ENCODE measurements around the gene AADAC. TPM values are rescaled to one million over a fixed set of nuclear protein-coding genes. Genes with fewer than 3 reads are reported as not detected.

AADAC gene
- total and polyA plus RNA-seq, 2 donors (not counting 1 experiment from before 2014, with no cell fraction given) = 0.17 TPM; not detected in 1

- H4K20me1 ChIP-seq (ENCODE audit: control insufficient read depth, extremely low read depth, insufficient read depth, low read length) = no peaks in the 10 kb centered on the region
- no peak overlapping the region for H3K4me2 ChIP-seq (ENCODE audit: extremely low read depth, insufficient read depth, low read length)
- no peaks in the 10 kb centered on the region for H3K9me3 ChIP-seq (ENCODE audit: control insufficient read depth, insufficient read depth, low read depth, low read length)
- H3K9ac ChIP-seq (ENCODE audit: insufficient read depth, low read length) = no peak overlapping the region
- TF ChIP-seq CTCF (conservative IDR thresholded peaks at IDR 0.05 in 1 of 2, IDR thresholded peaks at IDR 0.05 in 1 of 2; ENCODE audit: low read depth in 1 of 2, low read length in 2 of 2) = no peak
- no peak for TF ChIP-seq EZH2 (IDR thresholded peaks at IDR 0.05; ENCODE audit: low read length, missing control alignments)
- H3K27me3 ChIP-seq (ENCODE audit: control insufficient read depth, insufficient read depth, low read length) = no peaks in the 10 kb centered on the region
- no peak overlapping the region for H3K27ac ChIP-seq (ENCODE audit: insufficient read depth, low read length)
- DNase-seq (ENCODE audit: low read depth in 2 of 2) = peak in 1 of 2 donors; percentile 49
- H3K4me1 ChIP-seq (ENCODE audit: control insufficient read depth, extremely low read depth, insufficient read depth, low read length) = peaks cover 6% of the 10 kb centered on the region
- no peaks in the 10 kb centered on the region for H3K79me2 ChIP-seq (ENCODE audit: control insufficient read depth, insufficient read depth, low read length)
- H3K4me3 ChIP-seq (replicated peaks in 1 of 4; ENCODE audit: control extremely low read depth in 1 of 4, insufficient read depth in 1 of 4, low read depth in 3 of 4, low read length in 4 of 4) = no peak overlapping the region
- no peaks in the 10 kb centered on the region for H3K36me3 ChIP-seq (ENCODE audit: control insufficient read depth, insufficient read depth, low read length)
- H2AFZ ChIP-seq (ENCODE audit: low read length) = no peak overlapping the region
Measured at GRCh38 chr3:151859233-151859673, 45.3 kb downstream of the AADAC start.

DNA sequence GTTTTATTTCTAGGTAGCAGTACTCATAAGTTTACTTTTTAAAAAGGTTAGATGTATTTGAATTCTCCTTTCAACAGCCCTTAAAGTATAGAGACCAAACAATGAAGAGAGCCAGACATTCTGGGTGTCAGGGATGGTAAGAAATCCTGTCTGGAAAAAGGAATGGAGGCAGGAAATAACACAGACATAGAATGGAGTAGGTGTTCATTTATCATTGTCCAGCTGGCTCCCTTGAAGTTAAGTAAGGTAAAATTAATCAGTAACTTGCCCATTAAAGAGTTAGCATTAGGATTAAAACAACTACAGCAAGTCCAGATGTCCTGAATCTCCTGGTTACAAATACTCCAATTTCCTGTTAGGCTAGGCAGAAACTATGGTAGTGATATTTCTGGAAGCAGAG lies 46.0 kb downstream of the AADAC start:
- no peak overlapping the region for H3K4me3 ChIP-seq (replicated peaks in 1 of 4; ENCODE audit: control extremely low read depth in 1 of 4, insufficient read depth in 1 of 4, low read depth in 3 of 4, low read length in 4 of 4)
- no peak overlapping the region for H3K27ac ChIP-seq (ENCODE audit: insufficient read depth, low read length)
- no peaks in the 10 kb centered on the region for H4K20me1 ChIP-seq (ENCODE audit: control insufficient read depth, extremely low read depth, insufficient read depth, low read length)
- peak in 1 of 2 donors; percentile 86 for DNase-seq (ENCODE audit: low read depth in 2 of 2)
- H3K36me3 ChIP-seq (ENCODE audit: control insufficient read depth, insufficient read depth, low read length) = no peaks in the 10 kb centered on the region
- no peaks in the 10 kb centered on the region for H3K27me3 ChIP-seq (ENCODE audit: control insufficient read depth, insufficient read depth, low read length)
- no peak overlapping the region for H3K4me2 ChIP-seq (ENCODE audit: extremely low read depth, insufficient read depth, low read length)
- H3K79me2 ChIP-seq (ENCODE audit: control insufficient read depth, insufficient read depth, low read length) = no peaks in the 10 kb centered on the region
- H3K9ac ChIP-seq (ENCODE audit: insufficient read depth, low read length) = no peak overlapping the region
- no peaks in the 10 kb centered on the region for H3K9me3 ChIP-seq (ENCODE audit: control insufficient read depth, insufficient read depth, low read depth, low read length)
- no peak for TF ChIP-seq EZH2 (IDR thresholded peaks at IDR 0.05; ENCODE audit: low read length, missing control alignments)
- peaks cover 9% of the 10 kb centered on the region for H3K4me1 ChIP-seq (ENCODE audit: control insufficient read depth, extremely low read depth, insufficient read depth, low read length)
- H2AFZ ChIP-seq (ENCODE audit: low read length) = no peak overlapping the region

DNA sequence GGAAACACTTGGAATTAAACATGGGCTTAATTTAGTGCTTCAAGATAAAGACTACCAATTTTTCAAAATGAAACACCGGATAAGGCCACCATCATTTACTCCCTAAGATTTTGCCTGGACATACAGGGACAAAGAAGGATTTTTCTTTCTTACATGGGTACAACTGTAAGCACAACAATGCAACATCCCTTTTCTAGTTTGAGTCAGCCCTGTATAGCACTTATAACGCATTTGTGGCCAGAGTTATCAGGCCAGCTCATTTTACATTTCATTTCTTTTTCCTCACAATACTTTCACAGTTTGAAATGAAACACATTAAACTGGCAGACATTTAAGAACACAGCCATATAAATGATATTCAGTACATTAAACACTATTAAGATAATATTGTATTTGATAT lies 49.7 kb downstream of the AADAC start:
- no peaks in the 10 kb centered on the region for H4K20me1 ChIP-seq (ENCODE audit: control insufficient read depth, extremely low read depth, insufficient read depth, low read length)
- H3K79me2 ChIP-seq (ENCODE audit: control insufficient read depth, insufficient read depth, low read length) = no peaks in the 10 kb centered on the region
- no peak overlapping the region for H3K27ac ChIP-seq (ENCODE audit: insufficient read depth, low read length)
- H3K9me3 ChIP-seq (ENCODE audit: control insufficient read depth, insufficient read depth, low read depth, low read length) = no peaks in the 10 kb centered on the region
- no peak overlapping the region for H3K4me3 ChIP-seq (replicated peaks in 1 of 4; ENCODE audit: control extremely low read depth in 1 of 4, insufficient read depth in 1 of 4, low read depth in 3 of 4, low read length in 4 of 4)
- no peak for TF ChIP-seq CTCF (conservative IDR thresholded peaks at IDR 0.05 in 1 of 2, IDR thresholded peaks at IDR 0.05 in 1 of 2; ENCODE audit: low read depth in 1 of 2, low read length in 2 of 2)
- no peak for TF ChIP-seq EZH2 (IDR thresholded peaks at IDR 0.05; ENCODE audit: low read length, missing control alignments)
- DNase-seq (ENCODE audit: low read depth in 2 of 2) = peak; percentile 31 to 76
- no peaks in the 10 kb centered on the region for H3K36me3 ChIP-seq (ENCODE audit: control insufficient read depth, insufficient read depth, low read length)
- H2AFZ ChIP-seq (ENCODE audit: low read length) = peak overlapping the region; percentile 29
- no peaks in the 10 kb centered on the region for H3K27me3 ChIP-seq (ENCODE audit: control insufficient read depth, insufficient read depth, low read length)
- no peak overlapping the region for H3K4me2 ChIP-seq (ENCODE audit: extremely low read depth, insufficient read depth, low read length)
- H3K9ac ChIP-seq (ENCODE audit: insufficient read depth, low read length) = no peak overlapping the region
- H3K4me1 ChIP-seq (ENCODE audit: control insufficient read depth, extremely low read depth, insufficient read depth, low read length) = peaks cover 15% of the 10 kb centered on the region
